ENCODE measurements around the gene POFUT1. TPM values are rescaled to one million over a fixed set of nuclear protein-coding genes. Genes with fewer than 3 reads are reported as not detected.

The POFUT1 gene
- polyA plus RNA-seq, 1 donor = 30.0 TPM

GRCh38 chr20:32208499-32209154, 947 bp downstream of the POFUT1 start:
- DNase-seq = no peak

- DNase-seq = no peak
Observed at GRCh38 chr20:32209850-32210605, 2.3 kb downstream of the POFUT1 start.

GRCh38 chr20:32213870-32214269, 6.2 kb downstream of the POFUT1 start:
- DNase-seq = no peak

GRCh38 chr20:32215147-32215546, 7.5 kb downstream of the POFUT1 start:
- DNase-seq = no peak

- no peak for DNase-seq
Observed at GRCh38 chr20:32215729-32216128, 8.0 kb downstream of the POFUT1 start.

GRCh38 chr20:32216179-32217142, 8.8 kb downstream of the POFUT1 start:
- no peak for DNase-seq

- no peak for DNase-seq
Observed at GRCh38 chr20:32218156-32218900, 10.6 kb downstream of the POFUT1 start.

- no peak for DNase-seq
Observed at GRCh38 chr20:32224463-32224862, 16.8 kb downstream of the POFUT1 start.

- no peak for DNase-seq
Observed at GRCh38 chr20:32226391-32226790, 18.7 kb downstream of the POFUT1 start.

GRCh38 chr20:32227306-32227705, 19.6 kb downstream of the POFUT1 start:
- DNase-seq = no peak

GRCh38 chr20:32227744-32228688, 20.3 kb downstream of the POFUT1 start:
- DNase-seq = no peak

GRCh38 chr20:32229251-32229747, 21.6 kb downstream of the POFUT1 start:
- DNase-seq = no peak

- DNase-seq = no peak
Observed at GRCh38 chr20:32230707-32231106, 23.0 kb downstream of the POFUT1 start.

- no peak for DNase-seq
Observed at GRCh38 chr20:32231245-32231644, 23.6 kb downstream of the POFUT1 start.

GRCh38 chr20:32231847-32232246, 24.2 kb downstream of the POFUT1 start:
- no peak for DNase-seq

- DNase-seq = no peak
Observed at GRCh38 chr20:32232326-32232886, 24.7 kb downstream of the POFUT1 start.

- DNase-seq = no peak
Observed at GRCh38 chr20:32233286-32233685, 25.6 kb downstream of the POFUT1 start.

GRCh38 chr20:32234135-32234808, 26.6 kb downstream of the POFUT1 start:
- DNase-seq = no peak

GRCh38 chr20:32235331-32236047, 27.8 kb downstream of the POFUT1 start:
- DNase-seq = no peak
